Dermis blood vessel endothelial cell (primary cell): ENCODE measurements around the gene C19orf33. TPM values are rescaled to one million over a fixed set of nuclear protein-coding genes. Genes with fewer than 3 reads are reported as not detected.

Experiments used
- DNase-seq: peaks from one replicate; pipeline ENCODE4 v3.0.0; 2010
- total RNA-seq: library from RNA; depleted of rRNA; stranded (reverse); fragments of >200 nt; gene quantifications from 2 replicates; pipeline ENCODE4 v1.2.3, GENCODE V29; 2014

Gene C19orf33
- total RNA-seq, 1 donor from 2014 or later, result 14.8 TPM

- no peak for DNase-seq
Observed at GRCh38 chr19:38280030-38280921, 23.8 kb upstream of the C19orf33 start.

GRCh38 chr19:38281811-38282566 lies 22.1 kb upstream of the C19orf33 start:
- no peak for DNase-seq

GRCh38 chr19:38283271-38283670 lies 20.8 kb upstream of the C19orf33 start:
- no peak for DNase-seq

GRCh38 chr19:38284422-38284821 lies 19.6 kb upstream of the C19orf33 start:
- DNase-seq, result no peak

- DNase-seq, result no peak
Observed at GRCh38 chr19:38285567-38285966, 18.5 kb upstream of the C19orf33 start.

- DNase-seq, result no peak
Observed at GRCh38 chr19:38287604-38288003, 16.4 kb upstream of the C19orf33 start.

- DNase-seq, result no peak
Observed at GRCh38 chr19:38288123-38288855, 15.8 kb upstream of the C19orf33 start.

GRCh38 chr19:38289955-38290354 lies 14.1 kb upstream of the C19orf33 start:
- DNase-seq, result no peak

- DNase-seq, result peak; percentile 28
Observed at GRCh38 chr19:38290631-38291147, 13.4 kb upstream of the C19orf33 start.

- no peak for DNase-seq
Observed at GRCh38 chr19:38291855-38292254, 12.2 kb upstream of the C19orf33 start.

- no peak for DNase-seq
Observed at GRCh38 chr19:38293281-38293680, 10.8 kb upstream of the C19orf33 start.

GRCh38 chr19:38294090-38294489 lies 10.0 kb upstream of the C19orf33 start:
- DNase-seq, result no peak

GRCh38 chr19:38298821-38299680 lies 5.0 kb upstream of the C19orf33 start:
- no peak for DNase-seq

GRCh38 chr19:38304352-38304865 lies 358 bp downstream of the C19orf33 start:
- no peak for DNase-seq

GRCh38 chr19:38304866-38305429 lies 897 bp downstream of the C19orf33 start:
- DNase-seq, result peak; percentile 64

GRCh38 chr19:38306236-38306635 lies 2.2 kb downstream of the C19orf33 start:
- no peak for DNase-seq

GRCh38 chr19:38307076-38307475 lies 3.0 kb downstream of the C19orf33 start:
- no peak for DNase-seq

- no peak for DNase-seq
Observed at GRCh38 chr19:38307597-38307996, 3.5 kb downstream of the C19orf33 start.

GRCh38 chr19:38308006-38308766 lies 4.1 kb downstream of the C19orf33 start:
- no peak for DNase-seq

GRCh38 chr19:38308926-38309614 lies 5.0 kb downstream of the C19orf33 start:
- no peak for DNase-seq
